ENCODE data around the gene NRF1.

The NRF1 gene

DNA sequence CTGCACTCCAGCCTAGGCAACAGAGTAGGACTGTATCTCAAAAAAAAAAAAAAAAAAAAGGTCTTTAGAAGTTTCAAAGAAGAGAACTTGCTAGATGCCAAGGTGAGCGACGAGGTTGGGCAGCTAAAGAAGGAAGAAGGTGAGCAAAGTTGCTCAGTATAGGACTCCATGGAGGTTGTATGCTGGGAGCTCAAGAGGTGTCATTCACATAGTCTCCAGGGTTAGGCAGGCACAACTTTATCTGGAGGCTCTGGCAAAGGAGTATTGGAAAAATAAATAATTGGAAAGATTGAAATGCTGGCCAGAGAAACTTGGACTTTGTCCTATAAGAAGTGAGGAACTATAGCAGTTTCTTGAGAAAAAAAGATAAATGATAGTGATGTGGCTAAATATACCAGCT lies 74.5 kb downstream of the NRF1 start:
- no peak for DNase-seq (ENCODE audit: low read depth)

DNA sequence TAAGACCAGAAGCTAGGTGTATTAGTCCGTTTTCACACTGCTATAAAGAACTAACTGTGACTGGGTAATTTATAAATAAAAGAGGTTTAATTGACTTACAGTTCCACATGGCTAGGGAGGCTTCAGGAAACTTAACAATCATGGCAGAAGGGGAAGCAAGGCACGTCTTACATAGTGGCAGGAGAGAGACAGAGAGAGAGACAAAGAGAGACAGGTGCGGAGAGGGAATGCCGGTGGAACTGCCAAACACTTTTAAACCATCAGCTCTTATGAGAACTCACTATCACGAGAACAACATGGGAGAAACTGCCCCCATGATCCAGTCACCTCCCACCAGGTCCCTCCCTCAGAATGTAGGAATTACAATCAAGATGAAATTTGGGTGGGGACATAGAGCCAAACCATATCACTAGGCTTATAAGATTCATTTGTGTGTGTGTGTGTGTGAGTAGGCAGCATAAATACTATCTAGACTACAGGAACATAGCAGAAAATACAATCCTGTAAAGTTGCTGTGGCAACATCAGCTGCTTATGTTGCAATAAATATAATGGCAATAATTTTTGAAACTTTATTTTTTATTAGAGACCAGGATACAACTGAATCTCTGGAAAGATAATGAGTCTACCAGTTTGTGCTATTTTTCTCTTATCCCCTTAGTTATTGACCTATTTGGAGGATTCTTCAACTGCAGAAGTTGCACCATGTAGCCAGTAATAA lies 77.1 kb downstream of the NRF1 start:
- no peak for DNase-seq (ENCODE audit: low read depth)

DNA sequence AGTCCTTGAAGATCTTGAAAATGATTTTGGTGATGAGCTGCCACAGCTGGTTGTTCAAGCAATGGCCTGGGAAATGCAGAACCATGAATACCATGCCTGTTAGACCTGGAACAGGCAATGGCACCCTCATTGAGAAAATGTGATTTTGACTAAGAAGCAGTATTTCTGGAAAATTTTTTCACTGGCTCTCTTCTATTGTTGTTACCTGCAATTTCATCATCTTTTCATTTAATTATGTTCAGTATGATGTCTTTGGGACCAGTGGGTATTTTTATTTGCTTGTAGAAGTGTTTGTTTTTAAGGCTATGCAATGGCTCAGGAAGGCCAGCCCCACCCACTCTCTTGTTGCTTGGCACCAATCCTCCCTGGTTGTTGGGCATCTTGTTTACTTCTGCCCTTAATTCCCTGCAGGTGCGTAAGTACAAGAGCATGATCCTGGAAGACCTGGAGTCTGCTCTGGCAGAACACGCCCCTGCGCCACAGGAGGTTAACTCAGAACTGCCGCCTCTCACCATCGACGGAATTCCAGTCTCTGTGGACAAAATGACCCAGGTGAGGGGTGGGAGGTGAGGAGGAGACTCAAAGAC lies 78.6 kb downstream of the NRF1 start:
- no peak for DNase-seq (ENCODE audit: low read depth)

DNA sequence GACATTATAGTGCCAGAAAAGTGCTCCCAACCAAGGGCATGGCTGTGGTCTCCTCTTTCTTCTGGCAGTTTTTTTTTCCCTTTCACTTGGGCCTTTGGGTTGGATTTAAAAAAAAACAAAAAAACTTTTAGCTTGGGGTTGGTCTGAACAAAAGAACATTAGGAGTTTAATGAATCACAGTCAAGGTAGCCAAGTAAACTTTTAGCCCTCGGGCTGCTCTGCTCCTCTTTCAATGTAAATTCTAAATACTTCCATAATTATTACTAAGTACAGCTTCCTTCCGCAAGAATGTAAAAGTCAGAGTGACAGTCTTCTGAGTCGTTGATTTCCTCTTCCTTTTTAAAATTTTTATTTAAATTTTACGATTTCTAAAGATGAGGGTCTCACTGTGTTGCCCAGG lies 79.2 kb downstream of the NRF1 start:
- DNase-seq (ENCODE audit: low read depth), result no peak

DNA sequence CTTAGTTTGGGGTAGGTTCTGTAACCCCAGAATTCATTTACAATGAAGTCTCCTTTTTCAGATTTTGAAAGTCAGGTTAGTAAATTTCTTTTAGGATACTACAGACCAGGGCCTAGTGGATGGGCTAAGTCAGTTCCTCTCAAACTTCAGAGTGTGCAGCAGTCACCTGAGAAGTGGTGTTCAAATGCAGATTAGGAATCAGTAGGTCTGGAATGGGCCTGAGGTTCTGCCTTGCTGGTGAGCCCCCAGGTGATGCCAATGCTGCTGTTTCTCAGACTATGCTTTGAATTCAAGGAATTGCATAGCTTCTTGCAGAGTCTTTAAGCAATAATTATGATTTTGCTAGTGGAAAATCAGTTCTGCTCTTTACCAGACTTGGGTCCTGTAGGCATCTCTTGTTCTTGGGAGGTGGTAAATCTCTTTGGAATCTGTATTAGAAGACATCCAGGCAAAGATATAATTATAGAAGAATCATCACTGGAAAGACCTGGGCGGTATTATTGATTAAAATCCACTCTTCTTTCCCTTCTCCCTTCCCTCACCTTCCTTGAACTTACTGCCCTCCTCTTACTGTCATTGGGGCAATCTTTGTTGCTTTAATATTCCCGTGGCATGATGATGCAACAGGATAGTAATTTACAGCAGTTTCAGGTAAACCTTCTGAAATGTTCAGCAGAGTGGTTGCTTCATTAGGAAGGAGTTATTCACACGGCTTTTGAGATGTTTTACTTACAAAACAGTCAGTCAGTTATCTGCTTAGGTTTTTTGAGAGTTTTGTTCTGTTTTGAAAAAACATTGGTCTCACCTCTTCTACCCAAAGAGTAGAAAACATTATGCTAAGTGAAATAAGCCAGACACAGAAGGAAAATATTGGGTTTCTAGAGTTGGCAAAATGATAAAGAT lies 87.2 kb downstream of the NRF1 start:
- DNase-seq (ENCODE audit: low read depth), result no peak

DNA sequence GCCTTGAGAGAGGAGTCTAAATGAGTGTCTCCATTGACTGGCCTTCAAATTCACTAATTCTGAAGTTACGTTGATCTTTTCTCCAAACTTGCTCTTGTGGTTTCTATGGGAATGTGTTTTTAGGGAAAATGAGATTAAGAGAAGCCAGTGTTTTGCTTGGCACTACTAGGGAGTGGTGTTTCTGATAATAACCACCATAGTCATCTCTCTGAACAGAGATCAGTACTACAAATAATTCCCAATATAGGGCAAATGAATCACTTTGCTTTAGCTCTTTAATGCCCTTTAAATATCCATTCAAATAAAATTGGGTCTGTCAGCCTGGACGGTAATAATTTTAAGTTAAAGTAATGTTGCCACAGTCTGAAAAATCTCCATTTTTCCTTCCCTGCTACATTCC lies 90.8 kb downstream of the NRF1 start:
- DNase-seq (ENCODE audit: low read depth), result no peak

DNA sequence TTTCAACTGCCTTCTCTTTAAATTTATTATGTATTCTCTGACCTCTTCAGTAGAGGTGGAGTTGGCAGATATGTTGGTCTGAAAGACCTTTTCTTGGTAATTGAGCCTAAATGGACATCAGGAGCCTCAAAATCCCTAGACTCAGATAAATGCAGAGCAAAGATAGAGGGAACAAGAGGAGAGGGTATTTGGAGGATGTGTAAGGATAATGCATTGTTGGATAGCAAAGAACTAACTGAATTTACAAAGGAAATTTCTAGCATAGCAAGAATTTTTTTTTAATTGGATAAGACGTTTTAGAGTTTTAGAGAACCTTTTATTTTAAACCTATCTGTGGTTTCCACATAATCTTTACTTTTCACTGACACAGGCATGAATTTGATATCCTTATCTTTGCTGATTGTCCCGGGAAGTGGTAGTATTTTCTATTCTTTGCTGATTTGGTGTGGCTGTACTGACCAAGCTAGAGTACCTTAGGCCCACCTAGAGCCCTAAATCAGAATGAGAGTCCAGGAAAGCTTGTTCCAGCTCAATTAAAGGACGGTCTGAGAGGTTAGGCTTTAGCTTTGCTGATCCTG lies 91.3 kb downstream of the NRF1 start:
- no peak for DNase-seq (ENCODE audit: low read depth)

DNA sequence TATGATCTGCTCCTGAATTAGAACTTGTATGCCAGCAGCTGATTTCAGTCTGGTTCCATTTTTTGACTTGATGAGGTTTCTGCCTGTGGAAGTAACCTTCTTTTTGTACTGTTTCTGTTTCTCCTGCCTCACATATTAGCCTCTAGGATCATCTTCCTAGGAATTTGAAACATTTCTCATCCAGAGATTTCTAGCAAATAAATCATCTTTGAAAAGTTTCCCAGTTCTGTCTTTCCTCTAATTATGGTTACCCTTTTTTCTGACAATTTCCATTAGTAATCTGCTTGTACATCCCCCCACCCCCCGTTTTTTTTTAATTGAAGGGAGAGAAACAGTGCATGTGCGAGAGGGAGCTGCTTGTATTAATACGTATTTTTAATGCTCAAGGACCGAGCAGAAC lies 92.2 kb downstream of the NRF1 start:
- no peak for DNase-seq (ENCODE audit: low read depth)

DNA sequence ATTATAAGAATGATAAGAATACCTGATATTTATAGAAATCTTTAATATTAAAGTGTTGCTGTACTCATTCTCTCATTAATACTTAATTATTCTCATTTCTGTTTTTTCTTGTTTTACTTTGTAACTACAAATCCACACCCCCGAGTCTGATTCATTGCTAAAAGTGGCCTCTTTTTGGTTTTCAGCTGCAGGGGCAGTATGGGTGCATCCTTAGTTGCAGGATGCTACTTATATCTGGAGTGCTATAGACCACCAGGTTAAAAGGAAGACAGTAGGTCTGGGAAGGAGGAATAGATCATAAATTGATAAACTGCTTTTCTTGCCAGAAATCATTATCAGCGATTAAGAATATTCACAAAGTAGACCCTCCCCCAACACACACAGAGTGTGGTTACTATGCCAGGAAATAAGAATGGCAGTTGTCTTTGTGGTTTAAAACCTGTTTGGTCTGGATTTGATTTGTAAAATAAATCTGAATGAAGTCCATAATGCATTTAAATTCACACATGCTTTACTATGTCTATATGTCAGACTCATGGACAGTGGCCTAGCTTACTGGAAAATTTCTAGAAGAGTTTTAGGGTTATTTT lies 96.5 kb downstream of the NRF1 start:
- no peak for DNase-seq (ENCODE audit: low read depth)

DNA sequence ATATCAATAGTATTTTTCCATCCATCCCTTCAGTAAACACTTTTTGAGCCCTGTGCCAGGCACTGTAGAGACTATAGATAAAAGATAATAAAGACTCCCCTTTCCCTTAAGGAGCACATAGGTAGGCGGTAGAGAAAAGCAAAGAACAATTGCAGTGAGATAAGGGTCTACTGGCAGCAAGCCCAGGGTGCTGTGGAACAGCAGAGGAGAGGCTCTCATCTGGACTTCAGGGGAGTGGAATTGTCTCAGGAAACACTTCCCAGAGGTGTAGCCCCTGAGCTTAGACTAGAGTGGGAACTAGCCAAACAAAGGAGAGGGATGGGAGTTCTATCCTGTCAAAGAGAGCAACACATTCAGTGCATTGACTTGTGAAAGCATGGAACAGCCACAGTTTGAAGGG lies 102.0 kb downstream of the NRF1 start:
- no peak for DNase-seq (ENCODE audit: low read depth)

DNA sequence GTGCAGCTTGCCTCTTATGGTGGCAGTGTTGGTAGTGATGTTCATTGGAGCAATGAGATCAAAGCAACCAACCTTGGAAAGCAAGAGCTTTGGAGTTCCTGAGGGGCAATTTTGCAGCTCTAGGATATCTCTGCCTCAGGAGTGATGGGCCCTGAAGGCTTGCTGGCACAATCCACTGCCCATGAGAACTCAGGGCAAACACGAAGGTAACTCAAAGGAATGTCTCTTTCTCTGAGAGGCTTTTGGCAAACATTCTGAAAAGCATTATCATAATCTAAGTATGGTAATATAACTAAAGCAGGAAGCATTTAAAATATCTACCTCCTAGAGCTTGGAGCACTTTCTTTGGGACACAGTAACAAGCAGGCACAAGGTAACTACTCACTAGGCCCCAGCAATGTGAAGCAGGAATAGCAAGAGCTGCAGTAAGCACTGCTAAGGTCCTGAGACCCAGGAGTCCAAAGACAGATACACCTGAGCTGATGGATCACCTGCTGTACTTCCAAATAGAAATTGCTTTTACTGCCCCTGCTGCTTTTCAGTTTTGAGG lies 103.1 kb downstream of the NRF1 start:
- DNase-seq (ENCODE audit: low read depth), result no peak

DNA sequence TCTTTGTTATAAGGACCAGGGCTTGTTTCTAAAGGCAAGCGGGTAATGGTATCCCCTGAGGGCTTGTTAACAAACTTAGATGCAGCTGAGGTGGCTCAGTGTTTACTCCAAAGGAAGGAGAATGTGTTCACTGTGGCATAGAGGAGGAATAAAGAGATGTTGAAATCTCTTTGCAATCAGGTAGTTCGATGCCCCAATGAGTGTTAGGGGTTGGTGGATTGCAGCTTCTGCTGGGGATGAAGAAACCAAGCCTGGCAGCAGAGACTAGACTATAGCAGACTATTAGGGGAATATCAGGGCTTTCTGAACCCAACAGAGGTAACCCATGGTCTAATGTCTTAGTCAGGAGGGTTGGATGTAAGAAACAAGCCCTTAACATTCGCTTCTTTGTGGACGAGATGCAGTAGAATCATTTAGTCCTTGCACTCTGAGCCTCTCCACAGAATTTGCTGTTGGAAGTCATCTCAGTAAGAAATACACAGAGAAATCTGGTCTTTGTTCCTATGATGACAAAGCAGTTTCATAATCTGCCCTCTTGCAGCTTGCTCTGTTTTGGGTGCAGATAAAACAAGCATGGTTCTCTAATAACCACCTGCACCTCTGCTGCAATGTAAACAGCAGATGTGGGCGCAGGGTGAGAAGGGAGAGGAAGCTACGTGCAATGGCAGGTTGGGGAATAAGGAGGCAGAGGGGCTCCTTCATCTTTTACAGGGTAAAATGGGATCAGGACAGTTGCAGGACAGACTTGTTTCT lies 108.6 kb downstream of the NRF1 start:
- no peak for DNase-seq (ENCODE audit: low read depth)

DNA sequence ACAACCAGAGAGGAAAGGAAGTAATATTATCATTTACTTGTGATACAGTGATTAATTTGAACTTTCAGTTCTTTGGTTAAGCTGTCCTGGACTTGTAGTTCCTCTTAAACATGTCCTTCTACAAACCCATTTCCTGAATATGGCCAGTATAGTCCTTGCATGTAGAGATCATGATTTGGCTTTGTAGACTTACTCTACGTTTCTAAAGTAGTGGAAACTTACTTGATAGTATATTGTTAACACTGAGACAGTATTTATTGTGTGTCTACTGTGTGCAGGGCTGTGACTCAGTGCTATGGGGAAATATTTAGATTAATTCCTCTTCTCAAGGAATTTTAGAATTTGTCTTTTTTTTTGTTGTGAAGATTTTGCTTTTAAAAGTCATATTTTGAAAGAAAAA lies 109.5 kb downstream of the NRF1 start:
- DNase-seq (ENCODE audit: low read depth), result no peak

DNA sequence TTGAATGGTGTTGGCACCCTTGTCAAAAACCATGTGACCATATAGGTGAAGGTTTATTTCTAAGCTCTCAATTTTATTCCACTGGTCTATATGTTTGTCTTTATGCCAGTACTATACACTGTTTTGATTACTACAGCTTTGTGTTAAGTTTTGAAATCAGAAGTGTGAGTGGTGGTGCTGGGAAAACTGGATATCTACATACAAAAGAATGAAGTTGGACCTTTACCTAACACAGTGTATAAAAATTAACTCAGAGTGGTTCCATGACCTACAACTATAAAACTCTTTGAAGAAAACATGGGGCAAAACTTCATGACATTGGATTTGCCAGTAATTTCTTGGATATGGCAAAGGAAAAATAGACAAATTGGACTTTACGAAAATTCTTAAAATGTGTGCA lies 112.2 kb downstream of the NRF1 start:
- DNase-seq (ENCODE audit: low read depth), result no peak

DNA sequence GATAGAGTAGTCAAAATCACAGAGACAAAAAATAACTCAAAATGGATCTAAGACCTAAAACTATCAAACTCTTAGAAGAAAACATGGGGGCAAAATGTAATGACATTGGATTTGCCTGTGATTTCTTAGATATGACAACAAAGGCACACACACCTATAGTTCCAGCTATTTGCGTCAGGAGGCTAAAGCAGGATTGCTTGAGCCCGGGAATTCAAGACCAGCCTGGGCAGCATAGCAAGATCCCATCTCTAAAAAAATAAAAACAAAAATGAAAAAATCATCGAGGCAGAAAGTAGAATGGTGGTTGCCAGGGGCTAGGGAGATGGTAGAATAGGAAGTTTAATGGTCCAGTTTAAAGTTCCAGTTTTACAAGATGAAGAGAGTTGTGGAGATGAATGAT lies 113.3 kb downstream of the NRF1 start:
- no peak for DNase-seq (ENCODE audit: low read depth)

DNA sequence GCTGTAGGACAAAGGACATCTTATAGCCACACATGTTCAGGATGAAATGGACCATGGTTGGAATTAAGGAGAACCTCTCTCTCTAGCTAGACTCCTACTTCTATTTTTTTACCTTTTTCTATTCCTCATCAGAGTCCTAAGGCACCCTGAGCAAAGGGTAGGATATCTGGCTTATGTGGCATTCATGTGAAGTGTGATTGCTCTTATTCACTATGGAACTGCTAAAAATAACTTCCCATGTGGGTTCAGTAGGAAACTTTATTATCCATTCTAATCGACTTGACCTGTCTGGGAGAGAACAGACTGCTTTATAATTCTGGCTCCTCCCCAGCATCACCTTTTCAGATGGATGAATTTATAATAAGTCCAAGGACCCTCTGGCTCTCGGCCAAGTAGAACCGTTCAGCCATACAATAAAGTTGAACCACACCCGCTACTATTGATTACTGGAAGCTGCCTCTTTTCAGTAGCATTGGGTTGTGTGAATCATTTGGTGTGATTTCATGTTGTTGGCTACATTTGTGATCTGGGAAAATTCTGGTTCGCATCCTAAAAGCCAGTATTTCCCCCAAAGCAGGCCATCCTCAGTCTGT lies 117.5 kb downstream of the NRF1 start:
- DNase-seq (ENCODE audit: low read depth), result no peak

DNA sequence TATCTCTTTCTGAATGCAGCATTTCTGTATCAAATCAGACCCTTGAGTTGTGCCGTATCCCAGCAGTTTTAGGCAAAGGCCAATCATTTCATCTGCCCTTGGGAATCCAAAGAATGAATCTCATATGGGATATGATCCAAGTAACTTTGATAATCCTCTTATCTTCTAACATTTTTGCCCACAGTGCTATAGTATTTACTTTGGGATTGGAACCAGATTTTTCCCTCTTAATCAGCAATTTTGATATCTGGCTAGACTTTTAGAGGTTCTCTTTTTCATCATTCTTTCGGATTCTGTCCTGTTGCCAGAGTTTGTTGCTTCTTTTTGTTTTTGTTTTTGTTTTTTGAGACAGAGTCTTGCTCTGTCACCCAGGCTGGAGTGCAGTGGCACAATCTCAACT lies 118.0 kb downstream of the NRF1 start:
- DNase-seq (ENCODE audit: low read depth), result no peak

DNA sequence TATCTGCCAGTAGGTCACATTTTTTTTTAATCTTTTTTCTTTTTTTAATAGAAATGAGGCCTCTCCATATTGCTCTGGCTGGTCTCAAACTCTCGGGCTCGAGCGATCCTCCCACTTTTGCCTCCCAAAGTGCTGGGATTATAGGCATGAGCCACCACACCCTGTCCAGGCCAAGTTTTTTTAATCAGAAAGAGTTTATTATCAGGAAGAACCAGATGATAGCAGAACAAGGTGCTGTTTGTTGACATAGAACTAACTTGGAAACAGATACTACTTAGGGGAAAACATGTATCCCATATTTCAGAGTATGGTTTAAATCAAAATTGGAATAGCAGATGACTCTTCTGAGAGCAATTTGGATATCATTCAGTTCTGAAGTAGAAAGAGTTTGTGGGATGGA lies 118.6 kb downstream of the NRF1 start:
- no peak for DNase-seq (ENCODE audit: low read depth)

DNA sequence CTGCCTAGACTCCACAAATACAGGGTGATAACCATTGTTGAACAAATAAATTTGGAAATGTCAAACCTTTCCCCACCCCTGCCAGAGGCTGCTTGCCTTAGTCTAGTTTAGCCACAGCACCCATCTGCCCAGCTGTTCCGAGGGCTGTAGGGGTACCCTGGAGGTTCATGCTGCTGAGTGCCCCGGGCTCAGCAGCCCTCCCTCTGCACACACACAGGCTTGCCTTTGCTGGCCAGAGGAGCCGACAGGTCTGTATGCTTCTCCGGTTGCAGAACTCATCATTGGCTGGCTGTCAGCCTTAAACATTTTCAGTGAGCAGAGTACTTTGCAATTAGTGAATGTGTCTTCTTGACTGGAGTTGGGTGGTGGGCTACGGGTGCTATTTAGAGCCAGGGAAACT lies 122.9 kb downstream of the NRF1 start:
- DNase-seq (ENCODE audit: low read depth), result no peak

DNA sequence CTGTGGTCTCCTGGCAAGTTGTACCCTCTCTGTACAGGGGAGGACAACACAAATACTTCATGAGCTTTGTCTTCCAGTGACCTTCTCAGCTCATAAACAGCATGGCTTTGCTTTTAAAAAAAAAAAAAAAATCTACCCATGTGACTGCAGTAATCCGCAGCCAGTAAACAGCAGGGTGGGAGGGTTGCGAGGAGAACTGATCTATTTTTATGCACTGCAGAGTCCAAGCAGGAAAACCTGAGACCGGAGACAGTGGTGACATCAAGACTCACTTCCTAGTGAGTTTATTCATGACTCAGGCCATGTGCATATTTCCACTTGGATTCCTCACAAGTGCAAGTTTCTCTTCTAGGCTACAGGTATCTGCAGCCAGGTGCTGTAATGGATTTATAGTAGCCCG lies 127.9 kb downstream of the NRF1 start:
- DNase-seq (ENCODE audit: low read depth), result no peak
